ENCODE measurements around the gene IHH. TPM values are rescaled to one million over a fixed set of nuclear protein-coding genes. Genes with fewer than 3 reads are reported as not detected.

The IHH gene
- total RNA-seq, 1 donor from 2014 or later, result not detected

DNA sequence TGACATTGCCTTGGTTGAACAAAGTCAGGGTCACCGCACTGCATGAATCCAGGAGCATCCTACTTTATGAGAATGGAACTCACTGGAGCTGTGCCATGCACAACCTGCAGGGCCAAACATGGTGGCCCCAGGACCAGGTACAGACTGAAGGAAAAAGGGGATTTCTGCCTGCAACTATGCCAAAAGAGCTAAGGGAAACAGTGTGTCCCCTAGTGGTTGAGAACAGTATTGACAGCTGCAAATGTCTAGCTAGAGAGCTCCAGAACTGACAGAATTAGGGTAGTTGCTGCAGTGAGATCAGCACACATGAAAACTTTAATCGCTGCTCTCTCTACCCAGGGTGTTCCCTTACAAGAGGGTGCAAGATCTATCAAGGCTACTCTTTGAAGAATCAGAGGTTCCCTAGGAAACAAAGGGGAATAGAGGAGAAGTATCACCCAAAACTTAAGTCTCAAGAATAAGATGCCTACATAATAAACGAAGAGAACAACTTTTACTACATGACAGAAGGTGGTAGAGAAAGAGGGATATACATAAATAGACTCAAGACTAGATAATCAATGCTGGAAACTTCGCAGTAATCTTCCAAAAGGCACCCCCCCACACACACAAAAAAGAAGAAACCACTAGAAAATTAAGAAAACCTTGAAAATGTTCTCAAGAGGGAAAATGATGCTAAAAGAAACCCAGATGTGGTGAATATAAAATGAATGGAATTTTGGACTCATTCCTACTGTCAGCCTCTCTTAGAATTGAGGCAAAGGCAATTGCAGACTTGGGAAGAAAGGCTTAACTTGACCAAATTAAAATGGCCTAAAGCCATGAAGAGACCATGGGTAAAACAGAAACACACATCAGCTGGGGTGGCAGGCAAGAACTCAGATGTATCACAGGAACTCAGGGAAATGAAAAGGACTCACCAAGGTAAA lies 43.6 kb upstream of the IHH start:
- Mint-ChIP-seq H3K4me3 (ENCODE audit: unreplicated experiment) (no peak overlapping the region), H3K27ac (ENCODE audit: unreplicated experiment) (no peak overlapping the region), H3K4me1 (ENCODE audit: unreplicated experiment) (peaks cover 2% of the 10 kb centered on the region), H3K9me3 (ENCODE audit: unreplicated experiment) (no peaks in the 10 kb centered on the region), H3K36me3 (ENCODE audit: low read depth, unreplicated experiment) (no peaks in the 10 kb centered on the region), H3K27me3 (ENCODE audit: unreplicated experiment) (peaks cover under 1% of the 10 kb centered on the region)
- peak; percentile 21 for DNase-seq (ENCODE audit: low spot score)
- TF ChIP-seq, protein P1, sequence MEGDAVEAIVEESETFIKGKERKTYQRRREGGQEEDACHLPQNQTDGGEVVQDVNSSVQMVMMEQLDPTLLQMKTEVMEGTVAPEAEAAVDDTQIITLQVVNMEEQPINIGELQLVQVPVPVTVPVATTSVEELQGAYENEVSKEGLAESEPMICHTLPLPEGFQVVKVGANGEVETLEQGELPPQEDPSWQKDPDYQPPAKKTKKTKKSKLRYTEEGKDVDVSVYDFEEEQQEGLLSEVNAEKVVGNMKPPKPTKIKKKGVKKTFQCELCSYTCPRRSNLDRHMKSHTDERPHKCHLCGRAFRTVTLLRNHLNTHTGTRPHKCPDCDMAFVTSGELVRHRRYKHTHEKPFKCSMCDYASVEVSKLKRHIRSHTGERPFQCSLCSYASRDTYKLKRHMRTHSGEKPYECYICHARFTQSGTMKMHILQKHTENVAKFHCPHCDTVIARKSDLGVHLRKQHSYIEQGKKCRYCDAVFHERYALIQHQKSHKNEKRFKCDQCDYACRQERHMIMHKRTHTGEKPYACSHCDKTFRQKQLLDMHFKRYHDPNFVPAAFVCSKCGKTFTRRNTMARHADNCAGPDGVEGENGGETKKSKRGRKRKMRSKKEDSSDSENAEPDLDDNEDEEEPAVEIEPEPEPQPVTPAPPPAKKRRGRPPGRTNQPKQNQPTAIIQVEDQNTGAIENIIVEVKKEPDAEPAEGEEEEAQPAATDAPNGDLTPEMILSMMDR (IDR thresholded peaks at IDR 0.05; ENCODE audit: unreplicated experiment), result peak; percentile 95

DNA sequence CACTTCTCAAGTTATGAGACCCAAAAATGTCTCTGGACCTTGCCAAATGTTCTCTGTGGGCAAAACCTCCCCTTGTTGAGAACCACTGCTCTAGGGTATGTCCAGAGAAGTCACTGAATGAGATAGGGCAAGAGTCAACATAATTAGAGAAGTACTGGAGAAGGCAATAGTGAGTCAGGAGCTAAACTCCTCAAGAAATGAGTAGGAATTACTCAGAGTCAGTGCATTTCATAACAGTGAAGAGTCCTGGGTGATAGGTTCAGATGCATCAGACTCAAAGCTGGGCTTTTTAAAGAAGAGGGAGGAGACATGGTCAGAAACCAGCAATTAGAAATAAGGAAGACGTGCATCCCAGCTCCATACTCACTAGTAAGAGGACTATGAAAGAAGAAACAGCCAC lies 38.6 kb upstream of the IHH start:
- Mint-ChIP-seq H3K9me3 (ENCODE audit: unreplicated experiment) (no peaks in the 10 kb centered on the region), H3K4me3 (ENCODE audit: unreplicated experiment) (no peak overlapping the region), H3K27ac (ENCODE audit: unreplicated experiment) (no peak overlapping the region), H3K27me3 (ENCODE audit: unreplicated experiment) (no peaks in the 10 kb centered on the region), H3K36me3 (ENCODE audit: low read depth, unreplicated experiment) (no peaks in the 10 kb centered on the region), H3K4me1 (ENCODE audit: unreplicated experiment) (peaks cover 7% of the 10 kb centered on the region)
- no peak for DNase-seq (ENCODE audit: low spot score)
- TF ChIP-seq, protein P1 (IDR thresholded peaks at IDR 0.05; ENCODE audit: unreplicated experiment), result no peak

DNA sequence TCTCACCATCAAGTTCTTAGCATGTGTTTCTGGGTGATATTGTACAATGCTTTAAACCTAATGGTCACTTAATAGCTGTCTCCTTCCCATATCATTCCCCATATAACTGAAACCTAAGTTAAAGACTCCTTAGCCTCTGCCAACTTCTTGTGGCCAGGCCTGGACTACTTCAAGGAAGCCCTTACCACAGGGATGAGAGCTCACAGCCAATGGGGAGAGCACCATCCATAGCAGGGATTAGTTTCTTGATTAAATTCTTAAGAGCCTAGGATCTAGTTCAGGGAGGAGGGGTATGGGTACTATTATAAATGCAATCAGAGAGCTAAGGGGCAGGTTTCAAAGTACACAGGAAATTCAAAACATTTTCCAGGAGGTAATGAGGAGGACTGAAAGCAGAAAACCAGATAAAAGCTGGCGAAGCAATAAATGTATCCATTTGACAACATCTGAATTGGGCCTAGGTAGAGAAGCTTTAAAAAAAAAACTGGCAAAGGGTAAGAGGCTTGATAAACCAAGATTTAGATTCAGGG lies 34.8 kb upstream of the IHH start:
- no peaks in the 10 kb centered on the region for H3K27me3 Mint-ChIP-seq (ENCODE audit: unreplicated experiment)
- no peaks in the 10 kb centered on the region for H3K36me3 Mint-ChIP-seq (ENCODE audit: low read depth, unreplicated experiment)
- H3K9me3 Mint-ChIP-seq (ENCODE audit: unreplicated experiment), result no peaks in the 10 kb centered on the region

DNA sequence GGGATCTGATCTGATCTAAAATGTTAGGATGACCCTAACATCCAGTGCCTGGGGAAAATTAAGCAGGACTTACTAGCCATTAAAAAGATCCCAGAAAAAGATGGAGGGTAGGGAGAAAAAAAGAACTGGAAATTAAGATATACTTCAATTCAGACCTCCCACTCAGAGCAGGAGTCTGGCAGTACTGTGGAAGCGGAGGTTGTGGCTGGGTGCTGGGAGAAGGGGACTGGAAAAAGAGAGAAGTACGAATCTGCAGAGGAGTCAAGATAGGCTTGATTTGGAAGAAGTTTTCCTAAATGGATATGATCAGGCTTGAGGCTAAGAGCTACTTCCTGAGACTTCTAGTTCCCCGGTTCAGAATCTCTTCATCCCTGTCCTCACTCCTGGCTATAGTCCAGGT lies 33.5 kb upstream of the IHH start:
- Mint-ChIP-seq H3K4me1 (ENCODE audit: unreplicated experiment) (peaks cover 21% of the 10 kb centered on the region), H3K36me3 (ENCODE audit: low read depth, unreplicated experiment) (no peaks in the 10 kb centered on the region), H3K4me3 (ENCODE audit: unreplicated experiment) (no peak overlapping the region), H3K9me3 (ENCODE audit: unreplicated experiment) (no peaks in the 10 kb centered on the region), H3K27ac (ENCODE audit: unreplicated experiment) (no peak overlapping the region), H3K27me3 (ENCODE audit: unreplicated experiment) (no peaks in the 10 kb centered on the region)
- no peak for DNase-seq (ENCODE audit: low spot score)
- TF ChIP-seq, protein P1 (IDR thresholded peaks at IDR 0.05; ENCODE audit: unreplicated experiment), result no peak

More for the DNA sequence above, 34.8 kb upstream of the IHH start:
- Mint-ChIP-seq H3K4me1 (ENCODE audit: unreplicated experiment) (peaks cover 21% of the 10 kb centered on the region), H3K27ac (ENCODE audit: unreplicated experiment) (no peak overlapping the region), H3K4me3 (ENCODE audit: unreplicated experiment) (no peak overlapping the region)
- no peak for DNase-seq (ENCODE audit: low spot score)
- TF ChIP-seq, protein P1 (IDR thresholded peaks at IDR 0.05; ENCODE audit: unreplicated experiment), result no peak

All from endothelial cell (in vitro differentiated cells).